Testis (tissue), 3 donors: ENCODE measurements around the gene RNASE13. TPM values are rescaled to one million over a fixed set of nuclear protein-coding genes. Genes with fewer than 3 reads are reported as not detected.

ENCODE experiments used
- DNase-seq: peaks from one replicate; pipeline ENCODE4 v3.0.0-alpha.2; 2019
- H3K27ac ChIP-seq, 2 donors: fragments of 200-600 bp; sonication (generic); one replicate each; pipeline ENCODE4 v1.5.1; 2019
- H3K27me3 ChIP-seq: fragments of 200-600 bp; sonication (generic); one replicate; pipeline ENCODE4 v1.5.1; 2019
- H3K36me3 ChIP-seq: fragments of 200-600 bp; sonication (generic); one replicate; pipeline ENCODE4 v1.5.1; 2017; ENCODE audit warnings: low read depth; ENCODE audit errors: missing control alignments
- H3K4me1 ChIP-seq: fragments of 200-600 bp; sonication (generic); one replicate; pipeline ENCODE4 v1.5.1; 2019
- H3K4me3 ChIP-seq, 2 donors: fragments of 200-600 bp; sonication (generic); one replicate each; pipeline ENCODE4 v1.5.1; 2017 to 2019
- H3K9me3 ChIP-seq: fragments of 200-600 bp; sonication (generic); one replicate; pipeline ENCODE4 v1.5.1; 2017
- CTCF ChIP-seq, 3 experiments: fragments of 450-650 bp in 2 of 3; fragments of 200-600 bp in 1 of 3; sonication (generic) in 1 of 3; IDR thresholded peaks; one replicate each; pipeline ENCODE4 v1.5.1; 2016 to 2019; ENCODE audit warnings: antibody characterized with exemption in 3 of 3, mild to moderate bottlenecking in 2 of 3, moderate library complexity in 1 of 3
- POLR2A ChIP-seq: fragments of 450-650 bp; IDR thresholded peaks from one replicate; pipeline ENCODE4 v1.6.1; 2017; ENCODE audit warnings: antibody characterized with exemption, mild to moderate bottlenecking, moderate library complexity
- WGBS, 2 donors: methylation state at CpG; one replicate each; pipeline ENCODE4 v1.1.5; 2018; 5-methylcytosine and 5-hydroxymethylcytosine counted together
- intact Hi-C: fragments of 100-400 bp; cut with DNase I; formaldehyde crosslinking; loops from one replicate; pipeline ENCODE4 v1.15.1; 2023; ENCODE audit warnings: low total_unique reads
- polyA plus RNA-seq: library from polyadenylated mRNA; stranded (reverse); fragments of 350-450 nt; fragmentation: Illumina TruSeq; extraction: RNeasy Lipid Tissue Mini Kit (QIAGEN cat#74804); gene quantifications from one replicate; pipeline ENCODE4 v1.2.3, GENCODE V29; 2014; ENCODE audit warnings: low read depth, low replicate concordance; ENCODE audit not compliant: insufficient read depth
- total RNA-seq, 2 donors: library from RNA; depleted of rRNA; stranded (reverse); fragments of >200 nt; gene quantifications; one replicate each; pipeline ENCODE4 v1.2.3, GENCODE V29; 2016

Gene RNASE13
- total and polyA plus RNA-seq, 3 donors from 2014 or later, result not detected

GRCh38 chr14:21068521-21069387 is 34.1 kb upstream of the RNASE13 start:
- intact Hi-C loops, result loop anchor here (2.0 kb wide), 1 partner anchor 36 kb away; no protein-coding TSS in a partner anchor
- peak overlapping the region; percentile 68 to 75 for H3K4me3 ChIP-seq
- H3K9me3 ChIP-seq, result no peaks in the 10 kb centered on the region
- peak overlapping the region; percentile 80 to 89 for H3K27ac ChIP-seq
- no peaks in the 10 kb centered on the region for H3K36me3 ChIP-seq
- peaks cover 26% of the 10 kb centered on the region for H3K4me1 ChIP-seq
- 1 to 4% methylated on average over 37 to 45 of the region's 45 CpGs for WGBS, 2 donors
- peak; percentile 43 to 59 (median 56) for TF ChIP-seq CTCF (IDR thresholded peaks at IDR 0.05)
- no peak for TF ChIP-seq POLR2A
- H3K27me3 ChIP-seq, result no peaks in the 10 kb centered on the region
- peak; percentile 68 for DNase-seq

- no peak overlapping the region for H3K4me3 ChIP-seq
- TF ChIP-seq CTCF (IDR thresholded peaks at IDR 0.05) (no peak), POLR2A (no peak)
- DNase-seq, result no peak
- H3K27me3 ChIP-seq, result no peaks in the 10 kb centered on the region
- intact Hi-C loops, result no loop called here
- WGBS, 2 donors, result 85 to 90% methylated on average over 7 of the region's 7 CpGs
- H3K9me3 ChIP-seq, result no peaks in the 10 kb centered on the region
- H3K27ac ChIP-seq, result no peak overlapping the region
- H3K4me1 ChIP-seq, result peaks cover 23% of the 10 kb centered on the region
- H3K36me3 ChIP-seq, result no peaks in the 10 kb centered on the region
These were observed 32.4 kb upstream of the RNASE13 start for GRCh38 chr14:21066882-21067502.

- H3K27me3 ChIP-seq, result no peaks in the 10 kb centered on the region
- no peaks in the 10 kb centered on the region for H3K9me3 ChIP-seq
- intact Hi-C loops, result no loop called here
- DNase-seq, result peak; percentile 73
- no peak overlapping the region for H3K27ac ChIP-seq
- no peak for TF ChIP-seq POLR2A
- TF ChIP-seq CTCF (IDR thresholded peaks at IDR 0.05), result no peak
- H3K4me3 ChIP-seq, result no peak overlapping the region
- 70% methylated on average over 3 of the region's 3 CpGs for WGBS, 2 donors
- H3K36me3 ChIP-seq, result no peaks in the 10 kb centered on the region
- peaks cover 6% of the 10 kb centered on the region for H3K4me1 ChIP-seq
These were observed 28.9 kb upstream of the RNASE13 start for GRCh38 chr14:21063479-21063878.

- no peaks in the 10 kb centered on the region for H3K9me3 ChIP-seq
- WGBS, 2 donors, result 62 to 73% methylated on average over 3 of the region's 3 CpGs
- TF ChIP-seq CTCF (IDR thresholded peaks at IDR 0.05) (no peak), POLR2A (no peak)
- H3K4me3 ChIP-seq, result peak overlapping the region in 1 of 2 donors; percentile 34
- intact Hi-C loops, result no loop called here
- no peak overlapping the region for H3K27ac ChIP-seq
- H3K4me1 ChIP-seq, result peaks cover 6% of the 10 kb centered on the region
- H3K27me3 ChIP-seq, result no peaks in the 10 kb centered on the region
- H3K36me3 ChIP-seq, result no peaks in the 10 kb centered on the region
- no peak for DNase-seq
These were observed 26.7 kb upstream of the RNASE13 start for GRCh38 chr14:21061347-21061668.
